K562 (cell line): ENCODE measurements around the gene MED15. TPM values are rescaled to one million over a fixed set of nuclear protein-coding genes. Genes with fewer than 3 reads are reported as not detected.

Experiments used
- ATAC-seq: fragments of 200-7000 bp; cut with Tn5 transposase; 3 replicates; pipeline ENCODE4 v1.9.1; 2020; ENCODE audit warnings: moderate library complexity
- BruUV-seq: library from RNA; stranded (reverse); fragments of 400-500 nt; replicated peaks from 2 replicates; lab custom pipeline; 2021; lab: Mats Ljungman, UMichigan
- CTCF ChIA-PET: fragments of 300-600 bp; formaldehyde crosslinking; extraction: SDS; loops from one replicate; lab custom pipeline; 2021; ENCODE audit warnings: low intra/inter-chr PET ratio; lab: Yijun Ruan, JAX
- POLR2A ChIA-PET: fragments of 300-600, 350-650 bp; sonication (Branson Sonifier 250); formaldehyde crosslinking; extraction: SDS; loops from one replicate; lab custom pipeline; 2021; ENCODE audit warnings: antibody characterized with exemption, inconsistent platforms; lab: Yijun Ruan, JAX
- DNase-seq, 4 experiments: peaks; one replicate each; pipeline versions ENCODE4 v3.0.0 to v3.0.0-alpha.2; 2011 to 2018; ENCODE audit warnings: low spot score in 3 of 4, mixed read lengths in 3 of 4; ENCODE audit errors: extremely low read depth in 1 of 4
- FAIRE-seq: peaks from 2 replicates; lab custom pipeline; 2011; peaks lifted over from hg19 to GRCh38; lab: Jason Lieb, UNC
- H2AFZ ChIP-seq: 2 replicates; pipeline ENCODE4 v1.6.0; 2011; ENCODE audit warnings: low read depth, low read length, control low read depth, inconsistent platforms
- H3K27ac ChIP-seq: fragments of 200-600 bp; 3 replicates; pipeline ENCODE4 v1.8.0; 2011; ENCODE audit warnings: low read depth, mild to moderate bottlenecking, control low read depth, inconsistent platforms, low read length, moderate library complexity, mixed read lengths; ENCODE audit errors: extremely low read depth
- H3K27me3 ChIP-seq, 2 experiments: fragments of 300-600 bp in 1 of 2; 2 replicates in 1 of 2; 3 replicates in 1 of 2; pipeline versions ENCODE4 v1.6.0 to v1.8.0; 2011; ENCODE audit warnings: inconsistent platforms in 2 of 2, low read length in 2 of 2, mild to moderate bottlenecking in 1 of 2, mixed read lengths in 1 of 2, moderate library complexity in 1 of 2; ENCODE audit not compliant: control insufficient read depth in 2 of 2, insufficient read depth in 2 of 2
- H3K36me3 ChIP-seq: fragments of 300-600 bp; 3 replicates; pipeline ENCODE4 v1.8.0; 2011; ENCODE audit warnings: mild to moderate bottlenecking, low read length, inconsistent platforms; ENCODE audit not compliant: control insufficient read depth, insufficient read depth
- H3K4me1 ChIP-seq, 2 experiments: fragments of 200-600 bp in 1 of 2; replicated peaks in 1 of 2; 2 replicates in 1 of 2; 3 replicates in 1 of 2; pipeline versions ENCODE4 v1.5.1 to v1.8.0; 2011; ENCODE audit warnings: inconsistent platforms in 2 of 2, low read length in 2 of 2, mild to moderate bottlenecking in 1 of 2, mixed read lengths in 1 of 2, moderate library complexity in 1 of 2; ENCODE audit not compliant: control insufficient read depth in 2 of 2, insufficient read depth in 2 of 2
- H3K4me2 ChIP-seq: 2 replicates; pipeline ENCODE4 v1.6.1; 2011; ENCODE audit warnings: low read length, control low read depth, inconsistent platforms, mixed read lengths; ENCODE audit not compliant: insufficient read depth
- H3K4me3 ChIP-seq: fragments of 200-600 bp; sonication (generic), shearing (Covaris generic); 2 replicates; pipeline ENCODE4 v1.5.1; 2016; ENCODE audit warnings: control low read depth, inconsistent platforms
- H3K79me2 ChIP-seq: fragments of 200-600 bp; 3 replicates; pipeline ENCODE4 v1.8.0; 2011; ENCODE audit warnings: low read length, inconsistent platforms; ENCODE audit not compliant: control insufficient read depth, insufficient read depth
- H3K9ac ChIP-seq, 2 experiments: 2 replicates each; pipeline versions ENCODE4 v1.6.0 to v1.6.1; 2011; ENCODE audit warnings: low read depth in 2 of 2, low read length in 2 of 2, control low read depth in 1 of 2, inconsistent platforms in 1 of 2, mild to moderate bottlenecking in 1 of 2, mixed read lengths in 1 of 2; ENCODE audit not compliant: insufficient read depth in 1 of 2
- H3K9me1 ChIP-seq: one replicate; pipeline ENCODE4 v1.6.0; 2011; ENCODE audit warnings: inconsistent platforms, mild to moderate bottlenecking, low read length, moderate library complexity; ENCODE audit not compliant: control insufficient read depth, insufficient read depth
- H3K9me3 ChIP-seq: replicated peaks from 2 replicates; pipeline ENCODE4 v1.5.1; 2011; ENCODE audit warnings: low read depth, low read length, inconsistent platforms; ENCODE audit not compliant: control insufficient read depth, insufficient read depth
- H4K20me1 ChIP-seq: replicated peaks from 2 replicates; pipeline ENCODE4 v1.6.1; 2011; ENCODE audit warnings: low read length, inconsistent platforms, mixed read lengths; ENCODE audit not compliant: control insufficient read depth, insufficient read depth
- CREB1 ChIP-seq, 2 experiments: sonication (generic) in 1 of 2; formaldehyde crosslinking in 1 of 2; IDR thresholded peaks; 2 replicates each; pipeline versions ENCODE4 v1.6.1 to v1.8.0; 2012 to 2022; ENCODE audit warnings: inconsistent platforms in 1 of 2, mild to moderate bottlenecking in 1 of 2, missing genetic modification reagents in 1 of 2, moderate library complexity in 1 of 2
- CTCFL ChIP-seq: IDR thresholded peaks from 2 replicates; pipeline ENCODE4 v1.6.1; 2011; ENCODE audit warnings: borderline replicate concordance, low read depth, mild to moderate bottlenecking, moderate library complexity, low read length; ENCODE audit not compliant: insufficient read depth, poor library complexity, severe bottlenecking
- ETS2 ChIP-seq: IDR thresholded peaks from 2 replicates; pipeline ENCODE4 v1.6.1; 2016; ENCODE audit warnings: borderline replicate concordance, missing genetic modification characterization, mild to moderate bottlenecking, moderate library complexity, missing compliant biosample characterization; ENCODE audit not compliant: poor library complexity, severe bottlenecking
- MGA ChIP-seq: fragments of 450-650 bp; IDR thresholded peaks from 2 replicates; pipeline ENCODE4 v1.6.1; 2016; ENCODE audit warnings: mild to moderate bottlenecking, moderate library complexity
- RFX5 ChIP-seq: IDR thresholded peaks from 2 replicates; pipeline ENCODE4 v1.6.1; 2011; ENCODE audit warnings: low read depth, mild to moderate bottlenecking, improper control_type of control experiment, low read length
- ZNF3 ChIP-seq: fragments of 250-450 bp; sonication (Bioruptor Pico); IDR thresholded peaks from 2 replicates; pipeline ENCODE4 v1.5.0; 2021; ENCODE audit warnings: mild to moderate bottlenecking, moderate library complexity
- WGBS: fragments of 100-300 bp; shearing (Covaris generic); methylation state at CpG from one replicate; pipeline ENCODE4 v1.1.6; 2016; ENCODE audit warnings: low coverage, mixed read lengths; ENCODE audit not compliant: insufficient coverage; ENCODE audit errors: missing lambda C conversion rate; 5-methylcytosine and 5-hydroxymethylcytosine counted together
- in situ Hi-C: fragments of 300-500 bp; cut with MboI; formaldehyde crosslinking; loops from 4 replicates; pipeline ENCODE4 v1.15.0; 2018; ENCODE audit warnings: inconsistent platforms, mixed read lengths
- intact Hi-C: fragments of 100-400 bp; cut with micrococcal nuclease; formaldehyde crosslinking; loops from 2 replicates; pipeline ENCODE4 v1.14.2; 2022
- polyA plus RNA-seq, 8 experiments: library from polyadenylated mRNA; depleted of rRNA in 4 of 8; stranded (reverse) in 5 of 8; unstranded in 3 of 8; fragments of >200 nt; fragmentation: Nextera tagmentation in 2 of 8; fragmentation: Illumina TruSeq in 1 of 8; extraction: Ambion mirVana in 2 of 8; extraction: Trizol in 1 of 8; gene quantifications; 2 replicates each; pipeline versions ENCODE4 v1.2.1 to v1.2.3, GENCODE V29; 2011 to 2014; ENCODE audit warnings: inconsistent platforms in 1 of 8, missing spikeins in 1 of 8
- total RNA-seq, 7 experiments: library from RNA; depleted of rRNA in 6 of 7; stranded (reverse); fragments of >200 nt in 6 of 7; fragmentation: Illumina TruSeq in 2 of 7; extraction: Trizol in 2 of 7; gene quantifications; 2 replicates each; pipeline versions ENCODE4 v1.2.1 to v1.2.3, GENCODE V29; 2011 to 2021; ENCODE audit warnings: low replicate concordance in 1 of 7

MED15 gene
- total and polyA plus RNA-seq, 9 of the 15 experiments (the other 6 are each of a cell fraction or from before 2014, with no cell fraction given): 4.0 to 271 (median 60.1) TPM

- POLR2A ChIA-PET: interaction anchor here (0.6 to 5.6 kb wide), 10 partner anchors 10 to 83 kb away, joined by 3 to 46 read pairs (median 5); no protein-coding TSS in a partner anchor
- no peak for TF ChIP-seq RFX5
- no peak for TF ChIP-seq ETS2 (tag)
- TF ChIP-seq CREB1 (IDR thresholded peaks at IDR 0.05): no peak
- TF ChIP-seq CREB1 (CRISPR knock-in tag; IDR thresholded peaks at IDR 0.05): no peak
- peak; percentile 82 for TF ChIP-seq CTCFL
- no peak for TF ChIP-seq ZNF3 (CRISPR knock-in tag)
- no peak for TF ChIP-seq MGA
These were observed 34.6 kb upstream of the MED15 start for GRCh38 chr22:20472629-20473442.

More at GRCh38 chr22:20472629-20473442, 34.6 kb upstream of the MED15 start:
- intact Hi-C loops: no loop called here
- BruUV-seq: no TSS peak
- Histone ChIP-seq H3K9me3 (no peaks in the 10 kb centered on the region), H3K36me3 (peaks cover 3% of the 10 kb centered on the region; the same call in 1 of the 3 replicates), H4K20me1 (peaks cover 16% of the 10 kb centered on the region), H3K9me1 (no peaks in the 10 kb centered on the region), H3K27ac (no peak overlapping the region), H3K79me2 (no peaks in the 10 kb centered on the region), H3K9ac (peak overlapping the region in 1 of 2 experiments; percentile 9; a peak in 1 of 4 replicates), H3K4me3 (no peak overlapping the region), H3K27me3 (no peaks in the 10 kb centered on the region), H3K4me1 (peaks cover 12 to 13% of the 10 kb centered on the region in 2 experiments; a peak in 4 of 5 replicates), H3K4me2 (no peak overlapping the region), H2AFZ (no peak overlapping the region)
- WGBS: 38% methylated on average over 11 of the region's 11 CpGs
- DNase-seq (peak in 2 of 4 experiments; percentile 46 to 59), ATAC-seq (peak; percentile 62), FAIRE-seq (no peak)
- CTCF ChIA-PET: no interaction called here
- in situ Hi-C loops: no loop called here
